ENCODE measurements around the gene NFKBIZ. TPM values are rescaled to one million over a fixed set of nuclear protein-coding genes. Genes with fewer than 3 reads are reported as not detected.

The NFKBIZ gene
- total RNA-seq, 2 experiments from 2014 or later, result 76.5 to 81.3 TPM

DNA sequence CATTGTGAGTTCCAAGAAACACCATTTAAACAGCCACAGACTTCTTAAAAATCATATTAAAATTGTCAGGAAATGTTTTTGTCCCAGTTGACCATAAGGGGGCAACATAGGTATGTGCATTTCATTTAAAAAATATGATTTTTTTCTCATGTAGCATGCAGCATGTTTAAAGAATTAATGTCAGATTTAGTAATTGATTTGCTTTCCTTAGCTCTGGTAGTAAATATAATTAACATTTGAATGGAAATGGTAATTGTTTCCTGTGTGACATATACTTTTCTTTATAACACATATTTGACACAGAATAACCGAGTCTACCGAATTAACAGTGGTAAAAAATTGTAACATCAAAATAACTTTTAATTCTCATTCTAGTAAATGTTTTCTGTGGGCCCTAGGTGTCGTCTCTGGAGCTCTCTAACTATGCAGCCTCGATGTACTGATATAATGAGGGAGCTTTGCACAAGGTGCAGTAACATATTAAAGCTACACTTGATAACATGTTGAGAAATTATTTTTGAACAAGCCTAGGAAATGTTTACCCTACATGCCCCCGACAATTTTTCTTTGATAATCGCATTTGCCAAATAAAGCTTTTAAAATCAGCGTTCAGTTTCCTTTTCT, 35.4 kb upstream of the NFKBIZ start:
- POLR2A ChIA-PET, result interaction anchor here (0.9 to 1.7 kb wide), 6 partner anchors 8 to 411 kb away, joined by 3 to 14 read pairs (median 10); partner anchors contain the start of gene NFKBIZ
- H3K4me3 Mint-ChIP-seq, result no peak overlapping the region
- DNase-seq, result no peak
- CTCF ChIA-PET, result interaction anchor here (0.8 to 11.9 kb wide), 15 partner anchors 8 to 723 kb away, joined by 3 to 215 read pairs (median 5); partner anchors contain the start of genes NFKBIZ and NXPE3
- peaks cover 56% of the 10 kb centered on the region for H3K4me1 Mint-ChIP-seq
- H3K9me3 Mint-ChIP-seq, result no peaks in the 10 kb centered on the region
- no peak overlapping the region for H3K27ac Mint-ChIP-seq
- H3K27me3 Mint-ChIP-seq, result no peaks in the 10 kb centered on the region
- H3K36me3 Mint-ChIP-seq (ENCODE audit: low read depth), result peaks cover 26% of the 10 kb centered on the region

DNA sequence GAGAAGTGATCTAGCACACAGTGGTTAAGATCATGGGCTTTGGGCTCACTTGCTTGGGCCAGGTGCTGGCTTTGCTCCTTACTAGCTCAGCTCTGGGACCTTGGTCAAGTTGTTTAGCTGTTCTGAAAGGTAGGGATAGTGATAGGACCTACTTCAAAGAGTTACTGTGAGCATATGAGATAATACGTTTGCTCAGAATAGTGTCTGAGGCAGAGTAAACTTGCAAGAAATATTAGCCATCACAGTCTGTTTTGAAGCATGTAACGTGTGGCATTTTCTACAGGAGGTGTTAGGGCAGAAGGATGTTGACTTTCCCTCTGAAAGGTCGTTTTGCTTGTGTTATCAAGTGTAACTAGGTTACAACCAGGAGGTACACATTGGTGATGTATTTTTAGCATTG, 34.5 kb upstream of the NFKBIZ start:
- DNase-seq, result no peak
- POLR2A ChIA-PET, result interaction anchor here (0.6 to 1.7 kb wide), 7 partner anchors 9 to 413 kb away, joined by 3 to 14 read pairs (median 8); partner anchors contain the start of gene NFKBIZ

DNA sequence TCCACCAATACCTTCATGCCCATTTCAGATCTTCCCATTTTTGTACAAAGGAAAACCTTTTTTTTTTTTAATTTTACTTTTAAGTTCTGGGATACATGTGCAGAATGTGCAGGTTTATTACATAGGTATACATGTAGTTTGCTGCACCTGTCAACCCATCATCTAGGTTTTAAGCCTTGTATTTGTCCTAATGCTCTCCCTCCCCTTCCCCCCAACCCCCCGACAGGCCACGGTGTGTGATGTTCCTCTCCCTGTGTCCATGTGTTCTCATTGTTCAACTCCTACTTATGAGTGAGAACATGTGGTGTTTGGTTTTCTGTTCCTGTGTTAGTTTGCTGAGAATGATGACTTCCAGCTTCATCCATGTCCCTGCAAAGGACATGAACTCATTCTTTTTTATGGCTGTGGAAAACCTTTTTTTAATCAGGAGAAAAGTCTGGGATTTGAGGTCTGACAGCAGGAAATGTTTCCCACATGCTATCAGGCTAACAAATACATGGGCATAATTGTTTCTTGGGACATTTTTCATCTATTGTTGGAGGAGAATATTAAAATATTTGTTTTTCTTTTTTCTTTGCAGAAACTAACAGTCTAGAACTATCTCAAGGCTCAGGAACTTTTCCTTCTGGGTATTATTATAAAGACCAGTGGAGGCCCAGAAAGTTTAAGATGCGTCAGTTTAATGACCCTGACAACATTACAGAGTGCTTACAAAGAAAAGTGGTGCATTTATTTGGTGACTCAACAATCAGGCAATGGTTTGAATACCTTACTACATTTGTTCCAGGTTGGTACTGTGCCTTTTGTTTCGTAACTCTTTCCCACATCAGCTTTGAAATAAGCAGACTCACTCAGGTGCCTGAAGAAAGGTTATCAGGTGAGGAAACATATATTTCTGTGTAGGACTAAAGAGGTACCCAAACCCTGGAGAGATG, 32.8 kb upstream of the NFKBIZ start:
- no peaks in the 10 kb centered on the region for H3K9me3 Mint-ChIP-seq
- H3K36me3 Mint-ChIP-seq (ENCODE audit: low read depth), result peaks cover 41% of the 10 kb centered on the region
- CTCF ChIA-PET, result interaction anchor here (1.5 to 2.8 kb wide), 3 partner anchors 9 to 413 kb away, joined by 5 to 17 read pairs (median 10); no protein-coding TSS in a partner anchor
- POLR2A ChIA-PET, result interaction anchor here (1.0 to 2.4 kb wide), 2 partner anchors 11 to 33 kb away, joined by 8 to 9 read pairs; partner anchors contain the start of gene NFKBIZ
- peaks cover 32% of the 10 kb centered on the region for H3K4me1 Mint-ChIP-seq
- H3K27me3 Mint-ChIP-seq, result no peaks in the 10 kb centered on the region
- no peak overlapping the region for H3K27ac Mint-ChIP-seq
- no peak overlapping the region for H3K4me3 Mint-ChIP-seq
- DNase-seq, result no peak

More for the DNA sequence above, 34.5 kb upstream of the NFKBIZ start:
- peaks cover 47% of the 10 kb centered on the region for H3K4me1 Mint-ChIP-seq
- peaks cover 30% of the 10 kb centered on the region for H3K36me3 Mint-ChIP-seq (ENCODE audit: low read depth)
- no peak overlapping the region for H3K27ac Mint-ChIP-seq
- no peaks in the 10 kb centered on the region for H3K27me3 Mint-ChIP-seq
- H3K9me3 Mint-ChIP-seq, result no peaks in the 10 kb centered on the region
- H3K4me3 Mint-ChIP-seq, result no peak overlapping the region
- CTCF ChIA-PET, result interaction anchor here (0.9 to 11.9 kb wide), 13 partner anchors 9 to 722 kb away, joined by 3 to 215 read pairs (median 5); partner anchors contain the start of gene NFKBIZ

DNA sequence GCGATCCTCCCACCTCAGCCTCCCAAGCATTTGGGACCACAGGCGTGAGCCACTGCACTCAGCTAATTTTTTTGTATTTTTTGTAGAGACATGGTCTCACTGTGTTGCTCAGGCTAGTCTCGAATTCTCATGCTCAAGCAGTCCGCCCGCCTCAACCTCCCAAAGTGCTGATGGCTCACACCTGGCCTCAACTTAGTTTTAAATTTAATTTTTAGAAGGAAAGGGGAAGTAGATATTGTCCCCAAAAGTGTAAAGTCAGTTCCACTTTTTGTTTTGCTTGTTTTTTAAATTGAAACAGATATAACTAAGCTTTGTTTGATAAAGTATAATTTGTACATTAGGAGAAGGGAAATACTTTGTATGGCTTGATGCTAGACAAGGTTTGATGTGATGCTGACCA, 31.3 kb upstream of the NFKBIZ start:
- no peak overlapping the region for H3K27ac Mint-ChIP-seq
- H3K27me3 Mint-ChIP-seq, result no peaks in the 10 kb centered on the region
- ChIA-PET POLR2A (interaction anchor here (0.7 to 2.4 kb wide), 4 partner anchors 9 to 407 kb away, joined by 3 to 9 read pairs (median 6); partner anchors contain the start of gene NFKBIZ), CTCF (interaction anchor here (0.8 to 2.8 kb wide), 6 partner anchors 10 to 411 kb away, joined by 3 to 17 read pairs (median 4); no protein-coding TSS in a partner anchor)
- no peak overlapping the region for H3K4me3 Mint-ChIP-seq
- H3K4me1 Mint-ChIP-seq, result peaks cover 23% of the 10 kb centered on the region
- no peaks in the 10 kb centered on the region for H3K9me3 Mint-ChIP-seq
- DNase-seq, result no peak
- peaks cover 53% of the 10 kb centered on the region for H3K36me3 Mint-ChIP-seq (ENCODE audit: low read depth)

DNA sequence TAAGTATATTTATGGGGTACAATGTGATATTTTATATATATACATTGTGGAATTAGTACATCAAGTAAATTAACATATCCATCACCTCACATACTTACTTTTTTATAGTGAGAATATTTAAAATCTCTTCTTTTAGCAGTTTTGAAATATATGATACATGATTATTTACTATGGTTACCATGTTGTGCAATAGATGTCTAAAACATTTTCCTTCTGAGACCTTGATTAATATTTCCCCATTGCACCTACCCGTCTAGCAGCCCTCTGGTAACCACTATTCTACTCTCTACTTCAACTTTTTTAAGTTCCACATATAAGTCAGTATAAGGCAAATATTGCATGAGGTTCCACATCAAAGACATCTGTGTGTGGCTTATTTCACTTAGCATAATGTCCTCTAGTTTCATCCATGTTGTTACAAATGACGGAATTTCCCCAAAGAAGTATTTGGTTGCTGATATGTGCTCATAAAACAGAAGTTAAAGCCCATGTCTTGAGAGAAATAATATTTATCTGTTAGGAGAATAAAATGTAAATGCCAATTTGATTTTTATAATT, 29.6 kb upstream of the NFKBIZ start:
- Mint-ChIP-seq H3K4me1 (peaks cover 8% of the 10 kb centered on the region), H3K36me3 (ENCODE audit: low read depth) (peaks cover 55% of the 10 kb centered on the region), H3K27me3 (no peaks in the 10 kb centered on the region), H3K27ac (no peak overlapping the region), H3K9me3 (no peaks in the 10 kb centered on the region), H3K4me3 (no peak overlapping the region)
- DNase-seq, result no peak
- POLR2A ChIA-PET, result no interaction called here
- CTCF ChIA-PET, result interaction anchor here (3.7 kb wide), 1 partner anchor 406 kb away, joined by 16 read pairs; no protein-coding TSS in a partner anchor

DNA sequence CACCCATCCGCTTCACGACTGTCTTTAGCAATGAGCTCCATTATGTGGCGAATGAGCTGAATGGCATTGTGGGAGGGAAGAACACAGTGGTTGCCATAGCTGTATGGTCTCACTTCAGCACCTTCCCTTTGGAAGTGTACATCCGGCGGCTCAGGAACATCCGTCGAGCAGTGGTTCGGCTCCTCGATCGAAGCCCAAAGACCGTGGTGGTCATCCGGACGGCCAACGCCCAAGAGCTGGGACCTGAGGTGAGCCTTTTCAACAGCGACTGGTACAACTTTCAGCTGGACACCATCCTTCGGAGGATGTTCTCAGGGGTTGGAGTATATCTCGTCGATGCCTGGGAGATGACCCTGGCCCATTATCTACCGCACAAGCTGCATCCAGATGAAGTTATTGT, 27.8 kb upstream of the NFKBIZ start:
- Mint-ChIP-seq H3K27me3 (no peaks in the 10 kb centered on the region), H3K4me1 (peaks cover 13% of the 10 kb centered on the region), H3K9me3 (no peaks in the 10 kb centered on the region), H3K4me3 (no peak overlapping the region), H3K27ac (no peak overlapping the region), H3K36me3 (ENCODE audit: low read depth) (peaks cover 52% of the 10 kb centered on the region)
- CTCF ChIA-PET, result interaction anchor here (1.1 to 3.7 kb wide), 5 partner anchors 12 to 408 kb away, joined by 3 to 16 read pairs (median 6); no protein-coding TSS in a partner anchor
- POLR2A ChIA-PET, result interaction anchor here (1.0 to 4.7 kb wide), 4 partner anchors 11 to 34 kb away, joined by 3 to 26 read pairs (median 4); partner anchors contain the start of gene NFKBIZ
- no peak for DNase-seq

DNA sequence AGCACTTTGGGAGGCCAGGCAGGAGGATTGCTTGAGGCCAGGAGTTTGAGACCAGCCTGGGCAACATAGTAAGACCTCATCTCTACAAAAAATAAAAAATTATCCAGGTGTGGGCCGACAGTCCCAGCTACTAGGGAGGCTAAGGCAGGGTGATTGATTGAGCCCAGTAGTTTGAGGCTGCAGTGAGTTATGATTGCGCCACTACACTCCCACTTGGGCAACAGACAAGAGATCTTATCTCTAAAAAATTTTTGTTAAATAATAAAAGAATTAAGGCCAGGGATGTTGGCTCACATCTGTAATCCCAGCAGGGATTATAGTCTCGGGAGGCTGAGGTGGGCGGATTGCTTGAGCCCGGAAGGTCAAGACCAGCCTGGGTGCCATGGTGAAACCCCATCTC, 25.8 kb upstream of the NFKBIZ start:
- ChIA-PET POLR2A (interaction anchor here (1.1 to 4.7 kb wide), 3 partner anchors 26 to 137 kb away, joined by 3 to 26 read pairs (median 7); partner anchors contain the start of genes NFKBIZ and RPL24), CTCF (interaction anchor here (0.7 to 3.7 kb wide), 6 partner anchors 9 to 406 kb away, joined by 3 to 16 read pairs (median 6); no protein-coding TSS in a partner anchor)
- Mint-ChIP-seq H3K36me3 (ENCODE audit: low read depth) (peaks cover 36% of the 10 kb centered on the region), H3K4me3 (no peak overlapping the region), H3K9me3 (no peaks in the 10 kb centered on the region), H3K27ac (no peak overlapping the region), H3K27me3 (no peaks in the 10 kb centered on the region), H3K4me1 (peaks cover 21% of the 10 kb centered on the region)
- DNase-seq, result no peak

DNA sequence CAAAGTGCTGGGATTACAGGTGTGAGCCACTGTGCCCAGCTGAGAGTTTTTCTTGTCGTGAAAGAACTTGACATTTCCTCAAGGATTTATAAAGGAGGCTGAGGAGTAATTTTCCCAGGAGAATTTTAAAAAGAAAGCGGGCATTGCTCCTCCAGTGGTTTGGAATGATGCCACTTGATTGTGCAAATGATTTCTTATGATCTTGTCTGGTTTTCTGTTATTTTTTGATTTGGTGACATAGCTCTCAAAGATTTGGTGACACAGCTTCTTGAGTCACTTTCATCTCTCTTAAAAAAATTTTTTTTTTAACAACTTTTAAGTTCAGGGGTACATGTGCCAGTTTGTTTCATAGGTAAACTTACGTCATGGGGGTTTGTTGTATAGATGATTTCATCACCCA, 24.6 kb upstream of the NFKBIZ start:
- CTCF ChIA-PET, result interaction anchor here (1.0 to 1.8 kb wide), 6 partner anchors 11 to 405 kb away, joined by 3 to 8 read pairs (median 4); no protein-coding TSS in a partner anchor
- Mint-ChIP-seq H3K27ac (no peak overlapping the region), H3K27me3 (no peaks in the 10 kb centered on the region), H3K36me3 (ENCODE audit: low read depth) (peaks cover 35% of the 10 kb centered on the region), H3K9me3 (no peaks in the 10 kb centered on the region), H3K4me1 (peaks cover 33% of the 10 kb centered on the region), H3K4me3 (no peak overlapping the region)
- DNase-seq, result no peak
- POLR2A ChIA-PET, result interaction anchor here (1.1 to 4.7 kb wide), 3 partner anchors 24 to 138 kb away, joined by 3 to 26 read pairs (median 7); partner anchors contain the start of genes NFKBIZ and RPL24

DNA sequence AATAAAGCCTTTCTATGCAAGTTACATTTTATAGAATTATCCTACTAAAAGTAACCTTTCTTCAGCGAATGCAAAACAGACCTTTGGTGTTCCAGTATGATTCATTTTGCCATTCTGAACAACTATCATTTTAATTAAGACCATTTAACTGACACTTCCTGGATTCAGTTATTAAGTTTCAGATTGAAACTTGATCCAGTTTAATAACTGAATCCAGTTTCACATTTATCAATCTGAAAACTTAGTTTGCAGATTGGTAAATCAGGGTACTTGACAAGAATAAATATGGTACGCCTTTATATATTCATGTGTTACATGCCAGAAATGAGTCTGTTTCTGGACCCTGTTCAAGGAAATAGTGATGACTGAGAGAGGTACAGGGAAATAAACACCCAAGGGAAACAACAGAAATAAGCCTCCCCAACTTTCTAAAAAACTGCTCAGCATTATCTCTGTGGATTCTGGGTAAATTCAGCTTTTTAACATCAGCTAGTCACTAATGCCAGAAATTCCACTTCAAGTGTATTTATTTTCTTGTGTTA, 23.3 kb upstream of the NFKBIZ start:
- Mint-ChIP-seq H3K9me3 (no peaks in the 10 kb centered on the region), H3K4me3 (no peak overlapping the region), H3K36me3 (ENCODE audit: low read depth) (peaks cover 29% of the 10 kb centered on the region), H3K4me1 (peaks cover 43% of the 10 kb centered on the region), H3K27me3 (no peaks in the 10 kb centered on the region), H3K27ac (peak overlapping the region; percentile 83)
- POLR2A ChIA-PET, result interaction anchor here (2.0 to 14.9 kb wide), 3 partner anchors 9 to 26 kb away, joined by 8 to 374 read pairs (median 9); partner anchors contain the start of gene NFKBIZ
- CTCF ChIA-PET, result interaction anchor here (1.6 to 4.9 kb wide), 5 partner anchors 12 to 398 kb away, joined by 5 to 36 read pairs (median 10); partner anchors contain the start of gene NFKBIZ
- DNase-seq, result no peak

DNA sequence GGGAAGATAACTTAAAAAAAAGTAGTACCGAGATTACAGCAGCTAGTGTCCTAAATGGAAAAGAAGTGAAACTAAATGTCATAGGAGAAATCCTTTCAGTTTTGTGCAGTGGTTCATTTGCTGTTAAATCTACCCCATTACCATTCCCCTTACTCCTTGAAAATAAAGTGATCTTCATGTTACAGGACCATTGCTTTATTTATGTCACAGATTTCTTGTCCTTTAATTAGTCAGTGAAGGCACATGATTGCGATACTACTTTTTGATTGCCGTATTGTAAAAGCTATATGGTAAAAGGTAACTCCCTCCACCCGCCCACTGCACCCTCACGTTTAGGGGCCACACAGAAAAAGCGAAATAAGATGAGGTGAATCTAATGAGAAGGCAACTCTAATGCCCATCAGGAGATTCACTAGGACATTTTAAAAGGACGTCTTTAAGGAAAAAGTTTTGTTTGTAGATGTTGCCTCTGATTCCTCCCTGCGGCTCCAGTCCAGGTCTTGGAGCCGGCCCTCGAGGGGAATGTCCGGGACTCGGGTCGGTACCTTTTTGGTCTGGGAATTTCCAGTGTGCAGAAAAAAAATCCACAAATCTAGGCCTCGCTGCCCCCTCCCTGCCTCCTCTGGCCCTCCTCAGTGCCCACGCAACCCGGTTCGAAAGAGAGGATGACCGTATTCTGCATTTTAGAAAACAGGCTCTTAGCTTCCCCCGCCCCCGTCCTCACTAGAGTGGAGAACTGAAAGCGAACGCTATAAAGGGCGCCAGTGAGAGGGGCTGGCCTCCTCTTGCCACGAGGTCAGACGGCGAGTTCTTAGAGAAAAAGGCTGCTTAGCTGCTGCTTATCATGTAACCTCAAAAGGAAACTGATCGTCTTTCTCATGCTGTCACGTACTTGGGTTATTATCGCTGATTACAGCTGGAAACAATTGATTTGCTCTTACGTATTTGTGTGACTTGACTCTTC, 21.8 kb upstream of the NFKBIZ start:
- peaks cover 23% of the 10 kb centered on the region for H3K36me3 Mint-ChIP-seq (ENCODE audit: low read depth)
- peak overlapping the region; percentile 90 for H3K27ac Mint-ChIP-seq
- H3K9me3 Mint-ChIP-seq, result no peaks in the 10 kb centered on the region
- no peaks in the 10 kb centered on the region for H3K27me3 Mint-ChIP-seq
- ChIA-PET CTCF (interaction anchor here (1.1 to 4.9 kb wide), 9 partner anchors 13 to 397 kb away, joined by 3 to 36 read pairs (median 5); partner anchors contain the start of genes NFKBIZ and NXPE3), POLR2A (interaction anchor here (0.8 to 14.9 kb wide), 19 partner anchors 10 to 398 kb away, joined by 3 to 374 read pairs (median 4); partner anchors contain the start of genes CEP97, NFKBIZ and NXPE3)
- H3K4me3 Mint-ChIP-seq, result peak overlapping the region; percentile 82
- peaks cover 53% of the 10 kb centered on the region for H3K4me1 Mint-ChIP-seq
- DNase-seq, result peak; percentile 83
